Measurements from ENCODE around the gene CYB561.

DNA sequence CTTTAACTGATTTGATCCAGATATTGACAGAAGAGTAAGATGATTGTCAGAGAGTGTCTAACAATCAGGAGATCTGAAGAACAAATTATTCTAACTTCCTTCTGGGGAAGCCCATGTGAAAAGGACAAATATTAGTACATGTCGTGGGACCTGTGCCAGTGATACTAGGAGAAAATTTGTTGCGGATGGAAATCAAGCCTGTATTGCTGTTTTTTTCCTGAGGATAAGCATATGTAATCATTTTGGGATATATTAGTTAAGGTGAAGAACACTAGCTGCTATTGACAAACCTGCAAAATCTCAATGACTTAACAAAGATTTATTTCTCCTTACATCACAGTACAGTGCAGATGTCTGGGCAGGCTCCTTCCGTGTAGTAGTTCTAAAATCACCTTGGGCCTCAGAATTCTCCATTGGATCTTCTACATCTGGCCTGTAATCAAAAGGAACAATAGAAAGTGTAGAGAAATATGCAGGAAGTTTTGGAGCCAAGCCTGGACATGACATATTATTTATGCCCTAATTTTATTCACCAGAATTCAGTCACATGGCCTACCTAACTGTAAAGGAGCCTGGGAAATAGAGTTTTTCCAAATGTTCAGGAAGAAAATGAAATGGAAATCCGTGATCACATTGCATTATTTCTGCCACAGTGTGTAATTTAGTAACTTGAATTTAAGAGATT lies 58.3 kb downstream of the CYB561 start:
- TF ChIP-seq, protein P1, sequence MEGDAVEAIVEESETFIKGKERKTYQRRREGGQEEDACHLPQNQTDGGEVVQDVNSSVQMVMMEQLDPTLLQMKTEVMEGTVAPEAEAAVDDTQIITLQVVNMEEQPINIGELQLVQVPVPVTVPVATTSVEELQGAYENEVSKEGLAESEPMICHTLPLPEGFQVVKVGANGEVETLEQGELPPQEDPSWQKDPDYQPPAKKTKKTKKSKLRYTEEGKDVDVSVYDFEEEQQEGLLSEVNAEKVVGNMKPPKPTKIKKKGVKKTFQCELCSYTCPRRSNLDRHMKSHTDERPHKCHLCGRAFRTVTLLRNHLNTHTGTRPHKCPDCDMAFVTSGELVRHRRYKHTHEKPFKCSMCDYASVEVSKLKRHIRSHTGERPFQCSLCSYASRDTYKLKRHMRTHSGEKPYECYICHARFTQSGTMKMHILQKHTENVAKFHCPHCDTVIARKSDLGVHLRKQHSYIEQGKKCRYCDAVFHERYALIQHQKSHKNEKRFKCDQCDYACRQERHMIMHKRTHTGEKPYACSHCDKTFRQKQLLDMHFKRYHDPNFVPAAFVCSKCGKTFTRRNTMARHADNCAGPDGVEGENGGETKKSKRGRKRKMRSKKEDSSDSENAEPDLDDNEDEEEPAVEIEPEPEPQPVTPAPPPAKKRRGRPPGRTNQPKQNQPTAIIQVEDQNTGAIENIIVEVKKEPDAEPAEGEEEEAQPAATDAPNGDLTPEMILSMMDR (conservative IDR thresholded peaks at IDR 0.05; ENCODE audit: low read depth in 2 of 2) = no peak
- no peak for TF ChIP-seq EZH2 (IDR thresholded peaks at IDR 0.05; ENCODE audit: low read depth, unreplicated experiment)
- TF ChIP-seq POLR2AphosphoS5 (IDR thresholded peaks at IDR 0.05; ENCODE audit: low read depth) = no peak
- TF ChIP-seq, protein P2, sequence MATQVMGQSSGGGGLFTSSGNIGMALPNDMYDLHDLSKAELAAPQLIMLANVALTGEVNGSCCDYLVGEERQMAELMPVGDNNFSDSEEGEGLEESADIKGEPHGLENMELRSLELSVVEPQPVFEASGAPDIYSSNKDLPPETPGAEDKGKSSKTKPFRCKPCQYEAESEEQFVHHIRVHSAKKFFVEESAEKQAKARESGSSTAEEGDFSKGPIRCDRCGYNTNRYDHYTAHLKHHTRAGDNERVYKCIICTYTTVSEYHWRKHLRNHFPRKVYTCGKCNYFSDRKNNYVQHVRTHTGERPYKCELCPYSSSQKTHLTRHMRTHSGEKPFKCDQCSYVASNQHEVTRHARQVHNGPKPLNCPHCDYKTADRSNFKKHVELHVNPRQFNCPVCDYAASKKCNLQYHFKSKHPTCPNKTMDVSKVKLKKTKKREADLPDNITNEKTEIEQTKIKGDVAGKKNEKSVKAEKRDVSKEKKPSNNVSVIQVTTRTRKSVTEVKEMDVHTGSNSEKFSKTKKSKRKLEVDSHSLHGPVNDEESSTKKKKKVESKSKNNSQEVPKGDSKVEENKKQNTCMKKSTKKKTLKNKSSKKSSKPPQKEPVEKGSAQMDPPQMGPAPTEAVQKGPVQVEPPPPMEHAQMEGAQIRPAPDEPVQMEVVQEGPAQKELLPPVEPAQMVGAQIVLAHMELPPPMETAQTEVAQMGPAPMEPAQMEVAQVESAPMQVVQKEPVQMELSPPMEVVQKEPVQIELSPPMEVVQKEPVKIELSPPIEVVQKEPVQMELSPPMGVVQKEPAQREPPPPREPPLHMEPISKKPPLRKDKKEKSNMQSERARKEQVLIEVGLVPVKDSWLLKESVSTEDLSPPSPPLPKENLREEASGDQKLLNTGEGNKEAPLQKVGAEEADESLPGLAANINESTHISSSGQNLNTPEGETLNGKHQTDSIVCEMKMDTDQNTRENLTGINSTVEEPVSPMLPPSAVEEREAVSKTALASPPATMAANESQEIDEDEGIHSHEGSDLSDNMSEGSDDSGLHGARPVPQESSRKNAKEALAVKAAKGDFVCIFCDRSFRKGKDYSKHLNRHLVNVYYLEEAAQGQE (IDR thresholded peaks at IDR 0.05; ENCODE audit: unreplicated experiment) = no peak
- no peak for TF ChIP-seq EZH2phosphoT487 (IDR thresholded peaks at IDR 0.05; ENCODE audit: unreplicated experiment)
- no peak for TF ChIP-seq CREB1 (CRISPR knock-in tag; IDR thresholded peaks at IDR 0.05; ENCODE audit: low read depth)
- TF ChIP-seq JUNB (IDR thresholded peaks at IDR 0.05; ENCODE audit: unreplicated experiment) = no peak
- TF ChIP-seq, protein P3, sequence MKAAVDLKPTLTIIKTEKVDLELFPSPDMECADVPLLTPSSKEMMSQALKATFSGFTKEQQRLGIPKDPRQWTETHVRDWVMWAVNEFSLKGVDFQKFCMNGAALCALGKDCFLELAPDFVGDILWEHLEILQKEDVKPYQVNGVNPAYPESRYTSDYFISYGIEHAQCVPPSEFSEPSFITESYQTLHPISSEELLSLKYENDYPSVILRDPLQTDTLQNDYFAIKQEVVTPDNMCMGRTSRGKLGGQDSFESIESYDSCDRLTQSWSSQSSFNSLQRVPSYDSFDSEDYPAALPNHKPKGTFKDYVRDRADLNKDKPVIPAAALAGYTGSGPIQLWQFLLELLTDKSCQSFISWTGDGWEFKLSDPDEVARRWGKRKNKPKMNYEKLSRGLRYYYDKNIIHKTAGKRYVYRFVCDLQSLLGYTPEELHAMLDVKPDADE (IDR thresholded peaks at IDR 0.05) = no peak
- no peak for TF ChIP-seq STAT1 (IDR thresholded peaks at IDR 0.05; ENCODE audit: unreplicated experiment)
- no peak for TF ChIP-seq ZNF331 (CRISPR knock-in tag; IDR thresholded peaks at IDR 0.05; ENCODE audit: low read depth)

All from GM23338 (cell line).